Hindlimb muscle (tissue), 1 donor: ENCODE data around the gene SOD3. TPM values are rescaled to one million over a fixed set of nuclear protein-coding genes. Genes with fewer than 3 reads are reported as not detected.

Experiments used
- DNase-seq: peaks from one replicate; pipeline ENCODE4 v3.0.0-alpha.2; 2013
- polyA plus RNA-seq: library from polyadenylated mRNA; unstranded; fragments of 120-200 nt; gene quantifications from one replicate; pipeline ENCODE4 v1.2.1, GENCODE V29; 2013; ENCODE audit not compliant: insufficient read length

The SOD3 gene
- polyA plus RNA-seq, 1 donor, result 30.0 TPM

DNA sequence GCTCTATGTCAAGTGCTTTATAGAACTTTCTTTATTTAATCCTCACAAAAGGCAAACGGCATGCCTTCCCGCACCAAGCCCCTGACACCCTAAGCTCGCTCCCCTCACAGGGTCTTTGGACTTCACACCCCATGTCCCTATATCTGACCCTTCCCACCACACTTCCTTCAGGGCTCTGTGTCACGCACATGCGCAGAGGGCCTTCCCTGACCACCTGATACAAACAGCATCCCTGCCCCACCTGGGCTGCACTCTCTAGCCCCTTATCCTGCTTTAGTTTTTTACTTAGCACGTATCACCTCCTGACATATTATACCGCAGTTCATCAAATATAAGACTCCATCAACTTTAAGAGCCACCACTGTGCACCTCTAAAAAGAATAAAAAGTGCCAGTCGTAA lies 49.8 kb downstream of the SOD3 start:
- DNase-seq, result no peak

DNA sequence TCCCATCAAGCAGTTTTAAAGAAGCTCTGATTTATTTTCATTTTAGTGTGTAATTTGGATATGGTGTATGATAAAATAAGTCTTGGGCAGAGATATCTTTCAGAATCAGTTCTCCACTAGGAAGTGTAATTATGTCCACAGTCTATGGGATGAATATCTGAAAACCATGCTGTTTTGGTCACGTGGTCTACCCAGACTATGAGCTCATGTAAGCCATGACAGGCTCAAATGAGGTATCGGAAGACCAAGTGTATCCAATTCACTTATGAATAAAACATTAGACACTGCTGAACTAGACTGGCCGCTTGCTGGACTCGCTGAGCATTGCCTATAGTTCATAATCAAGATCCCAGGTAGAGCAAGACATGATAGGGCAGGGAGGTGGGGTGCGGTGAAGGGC lies 50.5 kb downstream of the SOD3 start:
- no peak for DNase-seq

GRCh38 chr4:24846716-24847115 lies 51.3 kb downstream of the SOD3 start:
- DNase-seq, result no peak

GRCh38 chr4:24849351-24849750 lies 54.0 kb downstream of the SOD3 start:
- no peak for DNase-seq

DNA sequence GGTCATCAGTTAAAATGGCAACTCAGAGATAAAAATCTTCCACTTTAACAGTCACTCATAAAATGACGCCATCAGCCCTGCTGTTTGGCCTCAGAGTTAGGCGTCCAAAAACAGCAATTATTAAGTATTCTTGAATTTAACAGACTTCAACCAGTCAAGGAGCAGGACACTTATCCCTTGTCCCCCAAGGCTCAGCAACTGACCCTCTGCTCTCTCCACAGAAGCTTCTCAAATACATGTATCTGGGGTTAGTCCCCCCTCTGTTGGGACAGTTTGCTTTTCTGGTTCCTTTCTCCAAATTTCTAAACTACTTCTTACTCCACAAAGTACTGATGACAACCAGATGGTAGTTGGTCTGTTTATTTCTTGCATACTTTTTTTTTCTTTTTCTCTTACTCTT lies 54.4 kb downstream of the SOD3 start:
- peak; percentile 25 for DNase-seq

Other genes with a start within 250 kb of the SOD3 start
- 112 TPM for gene DHX15, start 211.0 kb upstream of the SOD3 start, polyA plus RNA-seq
- gene CCDC149, start 117.5 kb downstream of the SOD3 start, polyA plus RNA-seq, result 13.8 TPM
- 3.4 TPM for gene LGI2, start 235.4 kb downstream of the SOD3 start, polyA plus RNA-seq